Uterus (tissue), 4 donors: ENCODE results near the gene POU1F1. TPM values are rescaled to one million over a fixed set of nuclear protein-coding genes. Genes with fewer than 3 reads are reported as not detected.

Experiments used
- DNase-seq, 2 donors: peaks; one replicate each; pipeline ENCODE4 v3.0.0-alpha.2; 2019 to 2020
- H3K27ac ChIP-seq, 2 donors: fragments of 200-600 bp; sonication (generic); 1 replicate in 1 of 2; 2 replicates in 1 of 2; pipeline ENCODE4 v1.5.1; 2016 to 2018
- H3K27me3 ChIP-seq, 2 donors: fragments of 200-600 bp; sonication (generic); one replicate each; pipeline ENCODE4 v1.5.1; 2018 to 2019; ENCODE audit warnings: control low read depth in 1 of 2
- H3K36me3 ChIP-seq, 2 donors: fragments of 200-600 bp; sonication (generic); one replicate each; pipeline ENCODE4 v1.5.1; 2019; ENCODE audit warnings: control low read depth in 1 of 2
- H3K4me1 ChIP-seq, 2 donors: fragments of 200-600 bp; sonication (generic); one replicate each; pipeline ENCODE4 v1.5.1; 2018 to 2019; ENCODE audit warnings: control low read depth in 1 of 2
- H3K4me3 ChIP-seq, 2 donors: fragments of 200-600 bp; sonication (generic); 1 replicate in 1 of 2; 2 replicates in 1 of 2; pipeline ENCODE4 v1.5.1; 2018 to 2019; ENCODE audit warnings: mild to moderate bottlenecking in 1 of 2
- H3K9me3 ChIP-seq, 2 donors: fragments of 200-600 bp; sonication (generic); one replicate each; pipeline ENCODE4 v1.5.1; 2019; ENCODE audit warnings: control low read depth in 1 of 2
- POLR2A ChIP-seq, 2 donors: fragments of 450-650 bp; IDR thresholded peaks; one replicate each; pipeline ENCODE4 v1.6.1; 2016; ENCODE audit warnings: antibody characterized with exemption in 2 of 2, mild to moderate bottlenecking in 1 of 2, moderate library complexity in 1 of 2
- intact Hi-C: fragments of 100-400 bp; cut with DNase I; formaldehyde crosslinking; loops from one replicate; pipeline ENCODE4 v1.15.1; 2023; ENCODE audit warnings: low total_unique reads
- total RNA-seq, 4 donors: library from RNA; depleted of rRNA in 3 of 4; stranded (reverse); fragments of >200 nt in 3 of 4; gene quantifications; one replicate each; pipeline versions ENCODE4 v1.1.0 to v1.2.4, GENCODE V29; 2014 to 2023
- TF ChIP-seq, protein P1 (sequence below), 4 experiments: fragments of 200-600 bp in 2 of 4; fragments of 450-650 bp in 2 of 4; sonication (generic) in 2 of 4; IDR thresholded peaks; one replicate each; pipeline ENCODE4 v1.5.1; 2016 to 2019; ENCODE audit warnings: antibody characterized with exemption in 4 of 4, mild to moderate bottlenecking in 2 of 4, moderate library complexity in 1 of 4
- donor health status: DM: yes; HTN: yes; CAD: no.

POU1F1 gene
- total RNA-seq, 4 donors from 2014 or later = not detected

DNA sequence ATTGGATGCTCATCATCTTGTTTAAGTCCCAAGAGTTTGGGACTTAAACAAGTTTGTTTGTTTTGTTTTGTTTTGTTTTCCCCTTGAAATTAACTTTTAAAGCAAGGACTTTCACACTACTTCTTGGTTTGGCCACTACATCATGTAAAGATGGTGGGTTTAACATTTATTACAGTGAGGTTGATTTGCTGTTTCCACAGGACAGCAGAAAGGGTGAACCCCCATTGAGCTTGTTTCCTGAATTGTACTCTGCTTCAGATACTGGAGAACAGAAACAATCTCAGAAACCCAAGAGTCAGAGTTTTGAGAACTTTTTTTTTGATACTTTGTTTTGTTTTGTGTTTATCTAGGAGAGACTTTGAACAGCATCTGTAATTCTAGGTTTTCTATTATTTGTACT, 6.7 kb downstream of the POU1F1 start:
- Histone ChIP-seq H3K4me1 (no peaks in the 10 kb centered on the region), H3K27me3 (no peaks in the 10 kb centered on the region), H3K4me3 (no peak overlapping the region), H3K9me3 (no peaks in the 10 kb centered on the region), H3K27ac (no peak overlapping the region), H3K36me3 (no peaks in the 10 kb centered on the region)
- TF ChIP-seq, protein P1, sequence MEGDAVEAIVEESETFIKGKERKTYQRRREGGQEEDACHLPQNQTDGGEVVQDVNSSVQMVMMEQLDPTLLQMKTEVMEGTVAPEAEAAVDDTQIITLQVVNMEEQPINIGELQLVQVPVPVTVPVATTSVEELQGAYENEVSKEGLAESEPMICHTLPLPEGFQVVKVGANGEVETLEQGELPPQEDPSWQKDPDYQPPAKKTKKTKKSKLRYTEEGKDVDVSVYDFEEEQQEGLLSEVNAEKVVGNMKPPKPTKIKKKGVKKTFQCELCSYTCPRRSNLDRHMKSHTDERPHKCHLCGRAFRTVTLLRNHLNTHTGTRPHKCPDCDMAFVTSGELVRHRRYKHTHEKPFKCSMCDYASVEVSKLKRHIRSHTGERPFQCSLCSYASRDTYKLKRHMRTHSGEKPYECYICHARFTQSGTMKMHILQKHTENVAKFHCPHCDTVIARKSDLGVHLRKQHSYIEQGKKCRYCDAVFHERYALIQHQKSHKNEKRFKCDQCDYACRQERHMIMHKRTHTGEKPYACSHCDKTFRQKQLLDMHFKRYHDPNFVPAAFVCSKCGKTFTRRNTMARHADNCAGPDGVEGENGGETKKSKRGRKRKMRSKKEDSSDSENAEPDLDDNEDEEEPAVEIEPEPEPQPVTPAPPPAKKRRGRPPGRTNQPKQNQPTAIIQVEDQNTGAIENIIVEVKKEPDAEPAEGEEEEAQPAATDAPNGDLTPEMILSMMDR (IDR thresholded peaks at IDR 0.05) = no peak
- no peak for TF ChIP-seq POLR2A (IDR thresholded peaks at IDR 0.05)
- intact Hi-C loops = no loop called here
- DNase-seq = no peak

DNA sequence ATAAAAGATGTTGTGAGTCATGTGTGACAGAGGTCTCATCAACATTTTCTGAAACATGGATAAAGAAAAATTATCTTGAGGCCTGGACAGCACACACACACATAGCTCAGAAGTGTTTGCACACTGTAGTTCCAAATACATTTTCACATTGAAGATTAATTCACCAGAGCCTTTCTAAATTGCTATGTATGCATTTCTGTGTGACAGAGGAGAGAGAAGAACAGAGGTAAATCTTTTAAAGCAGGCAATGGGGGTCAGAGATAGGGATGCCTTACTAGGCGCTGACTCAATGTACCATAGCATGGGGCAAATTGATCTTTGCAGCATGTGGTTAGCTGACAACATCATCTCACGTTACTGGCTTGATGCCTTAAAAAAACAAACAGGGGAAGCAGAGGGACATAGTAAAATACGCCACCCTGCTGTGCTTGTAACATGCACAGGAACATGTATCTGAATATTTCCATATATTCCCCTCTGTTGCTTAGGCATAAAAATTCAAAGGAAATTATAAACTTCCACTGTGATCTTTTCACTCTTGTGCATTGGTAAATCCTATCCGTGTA, 7.7 kb downstream of the POU1F1 start:
- TF ChIP-seq POLR2A (IDR thresholded peaks at IDR 0.05) = no peak
- TF ChIP-seq, protein P1 (IDR thresholded peaks at IDR 0.05) = no peak
- no peaks in the 10 kb centered on the region for H3K9me3 ChIP-seq
- intact Hi-C loops = no loop called here
- no peak overlapping the region for H3K27ac ChIP-seq
- H3K27me3 ChIP-seq = no peaks in the 10 kb centered on the region
- DNase-seq = no peak
- no peaks in the 10 kb centered on the region for H3K4me1 ChIP-seq
- no peak overlapping the region for H3K4me3 ChIP-seq
- no peaks in the 10 kb centered on the region for H3K36me3 ChIP-seq

DNA sequence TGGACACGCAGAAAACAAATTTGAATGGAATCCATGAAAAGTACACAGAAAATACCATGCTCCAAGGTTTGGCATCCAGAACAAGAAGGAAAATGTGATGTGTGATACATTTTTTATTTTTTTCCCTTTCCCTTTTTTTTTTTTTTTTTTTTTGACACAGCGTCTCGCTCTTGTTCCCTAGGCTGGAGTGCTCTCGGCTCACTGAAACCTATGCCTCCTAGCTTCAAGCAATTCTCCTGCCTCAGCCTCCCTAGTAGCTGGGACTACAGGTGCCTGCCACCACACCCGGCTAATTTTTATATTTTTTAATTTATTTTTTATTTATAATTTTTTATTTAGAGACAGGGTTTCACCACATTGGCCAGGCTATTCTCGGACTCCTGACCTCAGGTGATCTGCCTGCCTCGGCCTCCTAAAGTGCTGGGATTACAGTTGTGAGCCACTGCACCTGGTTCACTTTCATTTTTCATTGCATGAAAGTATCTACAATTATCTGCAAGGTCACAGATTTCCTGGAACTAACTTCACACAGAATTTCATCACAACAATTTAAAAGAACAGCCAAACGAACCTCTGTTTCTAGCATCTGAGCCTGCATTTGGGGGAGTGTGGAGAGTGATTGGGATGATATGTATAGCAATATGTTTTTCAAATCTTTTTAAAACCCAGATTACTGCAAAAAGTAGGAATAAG, 8.3 kb downstream of the POU1F1 start:
- Histone ChIP-seq H3K27me3 (no peaks in the 10 kb centered on the region), H3K4me3 (no peak overlapping the region), H3K4me1 (no peaks in the 10 kb centered on the region), H3K9me3 (no peaks in the 10 kb centered on the region), H3K36me3 (no peaks in the 10 kb centered on the region), H3K27ac (no peak overlapping the region)
- TF ChIP-seq POLR2A (IDR thresholded peaks at IDR 0.05) = no peak
- TF ChIP-seq, protein P1 (IDR thresholded peaks at IDR 0.05) = no peak
- DNase-seq = no peak
- intact Hi-C loops = no loop called here

DNA sequence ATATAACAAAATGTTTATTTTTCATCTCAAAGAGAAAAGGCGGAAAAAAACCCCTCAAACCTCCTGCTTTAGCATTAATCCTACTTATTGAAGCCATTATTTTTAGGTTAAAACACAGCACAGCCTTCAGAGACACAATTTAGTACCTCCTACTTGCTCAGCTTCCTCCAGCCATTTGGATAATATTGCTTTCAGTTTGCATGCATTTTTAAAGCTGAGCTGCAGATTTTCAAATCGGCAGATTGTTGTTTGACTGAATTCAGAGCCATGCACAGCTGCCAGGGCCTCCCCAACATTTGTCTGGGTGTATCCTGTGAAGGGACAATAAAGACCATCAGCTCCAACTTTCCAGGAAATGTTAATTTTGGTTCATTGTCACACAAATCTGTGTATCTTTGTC, 14.5 kb downstream of the POU1F1 start:
- no peaks in the 10 kb centered on the region for H3K9me3 ChIP-seq
- no peak overlapping the region for H3K27ac ChIP-seq
- no peak for DNase-seq
- H3K4me1 ChIP-seq = no peaks in the 10 kb centered on the region
- intact Hi-C loops = no loop called here
- TF ChIP-seq, protein P1 (IDR thresholded peaks at IDR 0.05) = no peak
- no peak for TF ChIP-seq POLR2A (IDR thresholded peaks at IDR 0.05)
- H3K27me3 ChIP-seq = no peaks in the 10 kb centered on the region
- no peak overlapping the region for H3K4me3 ChIP-seq
- no peaks in the 10 kb centered on the region for H3K36me3 ChIP-seq

DNA sequence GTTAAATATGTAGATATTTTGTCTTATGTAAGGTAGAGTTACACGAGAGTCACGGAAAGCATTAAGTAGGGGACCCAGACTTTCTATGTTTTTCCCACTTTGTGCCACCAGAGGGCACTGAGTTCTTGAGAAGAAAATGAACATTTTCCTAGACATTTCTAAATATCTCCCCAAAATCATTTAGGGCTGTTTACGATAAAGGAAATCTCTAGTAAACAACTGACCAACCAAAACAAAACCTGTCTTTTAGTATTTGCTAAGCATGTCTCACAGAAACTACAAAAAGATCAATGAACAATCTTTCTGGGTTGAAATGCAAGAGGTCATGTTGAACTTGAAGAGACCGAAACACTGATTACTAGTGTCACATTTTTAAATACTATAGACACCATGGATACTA, 16.1 kb downstream of the POU1F1 start:
- no peaks in the 10 kb centered on the region for H3K27me3 ChIP-seq
- H3K4me1 ChIP-seq = no peaks in the 10 kb centered on the region
- peak in 1 of 2 donors; percentile 13 for DNase-seq
- TF ChIP-seq, protein P1 (IDR thresholded peaks at IDR 0.05) = peak; percentile 29 to 50 (median 38)
- TF ChIP-seq POLR2A (IDR thresholded peaks at IDR 0.05) = no peak
- intact Hi-C loops = no loop called here
- no peaks in the 10 kb centered on the region for H3K36me3 ChIP-seq
- H3K27ac ChIP-seq = no peak overlapping the region
- H3K4me3 ChIP-seq = no peak overlapping the region
- no peaks in the 10 kb centered on the region for H3K9me3 ChIP-seq
